HG02798 (cell line): ENCODE measurements around the gene SLC35B2.

Experiments used
- ATAC-seq: cut with Tn5 transposase; IDR thresholded peaks from one replicate; pipeline ENCODE4 v1.9.1; 2021; ENCODE audit warnings: mild to moderate bottlenecking; ENCODE audit not compliant: unreplicated experiment, poor library complexity

The SLC35B2 gene

GRCh38 chr6:44255105-44255808, 2.1 kb downstream of the SLC35B2 start:
- ATAC-seq: no peak

- ATAC-seq: no peak
Observed at GRCh38 chr6:44254191-44255104, 2.9 kb downstream of the SLC35B2 start.

GRCh38 chr6:44253307-44254101, 3.8 kb downstream of the SLC35B2 start:
- no peak for ATAC-seq

- ATAC-seq: no peak
Observed at GRCh38 chr6:44251576-44252524, 5.5 kb downstream of the SLC35B2 start.

- ATAC-seq: no peak
Observed at GRCh38 chr6:44250718-44251123, 6.6 kb downstream of the SLC35B2 start.

GRCh38 chr6:44250067-44250717, 7.1 kb downstream of the SLC35B2 start:
- no peak for ATAC-seq

- ATAC-seq: no peak
Observed at GRCh38 chr6:44249082-44249748, 8.1 kb downstream of the SLC35B2 start.

- ATAC-seq: no peak
Observed at GRCh38 chr6:44248579-44248978, 8.7 kb downstream of the SLC35B2 start.

GRCh38 chr6:44247338-44248302, 9.7 kb downstream of the SLC35B2 start:
- ATAC-seq: peak; percentile 35

GRCh38 chr6:44246663-44247337, 10.5 kb downstream of the SLC35B2 start, which contains the start of gene HSP90AB1:
Gene HSP90AB1 (plus strand): TSS chr6:44247101. CDS start chr6:44248630, 1,529 bp downstream.
- peak; percentile 69 for ATAC-seq

GRCh38 chr6:44245912-44246662, 11.2 kb downstream of the SLC35B2 start:
- ATAC-seq: peak; percentile 61

GRCh38 chr6:44245391-44245911, 11.9 kb downstream of the SLC35B2 start:
- no peak for ATAC-seq

- no peak for ATAC-seq
Observed at GRCh38 chr6:44243345-44243744, 14.0 kb downstream of the SLC35B2 start.

GRCh38 chr6:44238687-44239350, 18.5 kb downstream of the SLC35B2 start:
- ATAC-seq: no peak

GRCh38 chr6:44237813-44238433, 19.4 kb downstream of the SLC35B2 start:
- ATAC-seq: peak; percentile 85
